A549 treated with GW870086 at 1 μM for 4 hours (cell line): ENCODE data around the gene KRT71. TPM values are rescaled to one million over a fixed set of nuclear protein-coding genes. Genes with fewer than 3 reads are reported as not detected.

Experiments used
- total RNA-seq: library from RNA; stranded (reverse); fragments of 200-300 nt; extraction: Qiagen RNA extraction; gene quantifications from 5 replicates; pipeline ENCODE4 v1.2.3, GENCODE V29; 2022; ENCODE audit warnings: low read depth

Gene KRT71
- not detected in 5 replicates for total RNA-seq

DNA sequence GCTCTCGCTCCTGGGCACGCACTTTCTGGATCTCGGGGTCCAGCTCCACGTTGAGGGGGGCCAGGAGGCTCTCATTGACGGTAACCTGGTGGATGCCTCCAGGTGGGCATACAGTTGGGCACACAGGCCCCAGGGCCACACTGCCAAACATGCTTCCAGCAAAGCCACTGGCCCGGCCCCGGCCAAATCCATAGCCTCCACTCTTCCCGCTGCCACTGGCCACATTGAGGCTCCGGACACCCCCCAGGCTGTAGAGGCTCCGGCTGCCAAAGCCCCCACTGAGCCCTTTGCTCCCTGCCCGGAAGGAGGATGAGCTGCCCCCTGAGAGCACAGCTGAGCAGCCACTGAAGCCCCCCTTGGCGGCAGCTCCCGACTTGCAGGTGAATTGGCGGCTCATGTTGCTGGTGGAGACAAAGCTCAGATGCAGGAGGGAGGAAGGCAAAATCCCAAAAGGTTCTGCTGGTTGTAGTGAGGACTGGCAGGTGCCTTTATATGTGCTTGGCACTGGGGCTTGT, at the start of gene KRT71:
Gene KRT71, minus strand, starts transcription at position 465 of the 515 bp plus-strand sequence. Its CDS starts 68 bp downstream, at position 397.

DNA sequence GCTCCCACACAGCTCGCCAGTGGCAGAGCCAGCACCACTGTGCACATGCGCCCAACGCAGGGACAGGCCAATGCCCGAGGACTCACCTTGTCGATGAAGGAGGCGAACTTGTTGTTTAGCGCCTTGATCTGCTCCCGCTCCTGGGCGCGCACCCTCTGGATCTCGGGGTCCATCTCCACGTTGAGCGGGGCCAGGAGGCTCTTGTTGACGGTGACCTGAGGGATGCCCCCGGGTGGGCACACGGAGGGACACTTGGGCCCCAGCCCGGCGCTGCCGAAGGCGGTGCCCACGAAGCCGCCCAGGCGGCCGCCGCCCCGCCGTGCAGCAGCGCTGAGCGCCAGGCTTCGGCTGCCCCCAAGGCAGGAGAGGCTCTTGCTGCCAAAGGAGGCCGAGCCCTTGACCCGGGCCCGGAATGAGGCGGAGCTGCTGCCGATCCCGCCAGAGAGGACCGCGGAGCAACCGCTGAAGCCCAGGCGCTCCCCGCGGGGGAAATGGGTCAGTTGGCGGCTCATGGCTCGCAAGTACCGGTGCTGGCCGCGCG, 48.1 kb upstream of the KRT71 start, which contains the start of gene KRT72:
Gene KRT72, minus strand, starts transcription at position 523 of the 541 bp plus-strand sequence. Its CDS starts 11 bp downstream, at position 512.

DNA sequence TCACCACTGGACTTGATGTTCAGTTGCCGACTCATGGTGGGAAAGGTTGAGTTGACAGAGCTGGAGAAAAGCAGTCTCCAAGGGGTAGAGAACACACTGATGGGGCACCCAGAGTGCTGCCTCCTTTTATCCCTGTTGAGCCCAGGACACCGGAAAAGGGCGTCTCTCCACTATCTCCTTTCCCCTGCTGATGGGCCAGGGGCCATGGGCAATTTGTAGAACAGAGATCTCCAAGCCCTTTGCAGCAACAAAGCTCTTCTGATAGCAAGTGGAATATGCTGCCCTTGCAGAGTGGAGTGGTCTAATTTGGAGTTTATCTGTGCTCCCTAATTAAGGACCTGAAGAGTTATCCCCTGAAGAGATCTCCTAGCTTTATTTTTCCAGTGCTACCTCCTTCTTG, 20.8 kb upstream of the KRT71 start, which contains the start of gene KRT74:
Gene KRT74, minus strand, starts transcription at position 101 of the 400 bp plus-strand sequence. Its CDS starts 66 bp downstream, at position 35.

DNA sequence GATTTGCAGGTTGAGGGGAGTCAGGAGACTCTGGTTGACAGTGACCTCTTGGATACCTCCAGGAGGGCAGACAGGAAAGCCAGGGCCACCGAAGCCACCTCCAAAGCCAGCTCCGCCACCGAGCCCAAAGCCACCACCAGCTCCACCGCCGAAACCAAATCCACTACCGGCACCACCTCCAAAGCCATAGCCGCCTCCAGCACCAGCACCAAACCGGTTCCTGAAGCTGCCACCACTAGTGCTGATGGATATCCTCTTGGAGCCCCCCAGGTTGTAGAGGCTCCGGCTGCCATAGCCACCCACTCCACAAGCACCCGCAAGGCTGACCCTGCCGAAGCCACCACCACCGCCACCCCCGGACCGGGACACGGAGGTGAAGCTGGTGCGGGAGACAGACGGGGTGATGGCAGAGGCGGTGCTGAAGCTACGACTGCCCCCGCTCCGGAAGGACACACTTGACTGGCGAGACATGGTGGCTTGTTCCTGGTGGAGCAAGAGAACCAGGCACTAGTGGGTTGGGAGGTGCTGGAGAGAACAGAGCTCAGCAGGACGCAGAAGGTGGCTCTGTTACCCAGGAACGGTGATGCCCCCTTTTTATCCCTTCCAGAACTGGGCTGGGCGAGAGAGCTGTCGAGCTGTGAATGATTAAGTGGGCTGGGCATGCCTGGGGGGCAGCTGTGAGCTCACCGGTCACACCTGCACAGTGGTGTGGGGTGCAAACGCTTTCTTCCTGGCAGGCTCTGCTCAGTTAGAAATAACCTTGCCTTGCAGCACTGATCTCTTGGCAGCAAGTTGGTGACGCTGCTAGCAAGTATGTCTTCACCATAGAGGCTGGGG, 32.9 kb downstream of the KRT71 start, which contains the start of gene KRT5:
Gene KRT5, minus strand, starts transcription at position 569 of the 837 bp plus-strand sequence. Its CDS starts 98 bp downstream, at position 471.

Other genes with a start within 250 kb of the KRT71 start
- 2.9 to 7.2 TPM (median 6.3 TPM) in 5 replicates for gene KRT83, start 231.7 kb downstream of the KRT71 start, total RNA-seq
- not detected in 5 replicates for gene KRT85, start 185.7 kb downstream of the KRT71 start, total RNA-seq
- not detected in 5 replicates for gene KRT84, start 167.5 kb downstream of the KRT71 start, total RNA-seq
- not detected in 5 replicates for gene KRT82, start 146.8 kb downstream of the KRT71 start, total RNA-seq
- gene KRT75, start 118.8 kb downstream of the KRT71 start, total RNA-seq, result 0.08 to 0.26 TPM (median 0.10 TPM) in 5 replicates
- gene KRT6B, start 101.0 kb downstream of the KRT71 start, total RNA-seq, result 0.06 to 0.09 TPM in 2 of 5 replicates, not detected in the others
- gene KRT6C, start 79.3 kb downstream of the KRT71 start, total RNA-seq, result not detected in 5 replicates
- 5.6 to 6.8 TPM (median 6.6 TPM) in 5 replicates for gene KRT6A, start 59.9 kb downstream of the KRT71 start, total RNA-seq
- 0.24 to 0.66 TPM (median 0.49 TPM) in 5 replicates for gene KRT5, start 32.8 kb downstream of the KRT71 start, total RNA-seq
- gene KRT74, start 20.7 kb upstream of the KRT71 start, total RNA-seq, result not detected in 5 replicates
- gene KRT72, start 48.3 kb upstream of the KRT71 start, total RNA-seq, result not detected in 5 replicates
- gene KRT73, start 65.4 kb upstream of the KRT71 start, total RNA-seq, result not detected in 5 replicates
- gene KRT2, start 99.1 kb upstream of the KRT71 start, total RNA-seq, result not detected in 5 replicates
- not detected in 5 replicates for gene KRT1, start 127.3 kb upstream of the KRT71 start, total RNA-seq
- not detected in 5 replicates for gene KRT77, start 150.4 kb upstream of the KRT71 start, total RNA-seq
- not detected in 5 replicates for gene KRT76, start 224.2 kb upstream of the KRT71 start, total RNA-seq
- 0.05 to 0.11 TPM (median 0.07 TPM) in 5 replicates for gene KRT3, start 243.0 kb upstream of the KRT71 start, total RNA-seq